ENCODE results near the gene SLC6A12. TPM values are rescaled to one million over a fixed set of nuclear protein-coding genes. Genes with fewer than 3 reads are reported as not detected.

Gene SLC6A12
- total RNA-seq, 2 experiments from 2014 or later, result not detected

GRCh38 chr12:167959-168600, 45.9 kb downstream of the SLC6A12 start:
- TF ChIP-seq CTCF (IDR thresholded peaks at IDR 0.05), result no peak
- intact Hi-C loops (cut with micrococcal nuclease), result no loop called here
- Mint-ChIP-seq H3K27me3 (no peaks in the 10 kb centered on the region), H3K4me3 (no peak overlapping the region), H3K36me3 (ENCODE audit: low read depth) (no peaks in the 10 kb centered on the region), H3K4me1 (ENCODE audit: low read depth) (peaks cover 14% of the 10 kb centered on the region), H3K9me3 (no peaks in the 10 kb centered on the region), H3K27ac (no peak overlapping the region)
- ChIA-PET POLR2A (no interaction called here), CTCF (no interaction called here)
- DNase-seq, result no peak
- no peak for ATAC-seq

- Mint-ChIP-seq H3K4me1 (ENCODE audit: low read depth) (peaks cover 14% of the 10 kb centered on the region), H3K27me3 (no peaks in the 10 kb centered on the region), H3K4me3 (no peak overlapping the region), H3K9me3 (no peaks in the 10 kb centered on the region), H3K36me3 (ENCODE audit: low read depth) (no peaks in the 10 kb centered on the region), H3K27ac (no peak overlapping the region)
- ChIA-PET POLR2A (no interaction called here), CTCF (no interaction called here)
- ATAC-seq (no peak), DNase-seq (no peak)
- TF ChIP-seq CTCF (IDR thresholded peaks at IDR 0.05), result no peak
- intact Hi-C loops (cut with micrococcal nuclease), result no loop called here
Observed at GRCh38 chr12:166425-167075, 47.4 kb downstream of the SLC6A12 start.

GRCh38 chr12:165862-166368, 48.0 kb downstream of the SLC6A12 start:
- CTCF ChIA-PET, result no interaction called here
- POLR2A ChIA-PET, result no interaction called here
- H3K4me1 Mint-ChIP-seq (ENCODE audit: low read depth), result peaks cover 14% of the 10 kb centered on the region
- ATAC-seq, result no peak
- H3K4me3 Mint-ChIP-seq, result no peak overlapping the region
- no peak for DNase-seq
- H3K36me3 Mint-ChIP-seq (ENCODE audit: low read depth), result no peaks in the 10 kb centered on the region
- H3K9me3 Mint-ChIP-seq, result no peaks in the 10 kb centered on the region
- intact Hi-C loops (cut with micrococcal nuclease), result no loop called here
- no peak for TF ChIP-seq CTCF (IDR thresholded peaks at IDR 0.05)
- no peak overlapping the region for H3K27ac Mint-ChIP-seq
- no peaks in the 10 kb centered on the region for H3K27me3 Mint-ChIP-seq

GRCh38 chr12:164207-164606, 49.8 kb downstream of the SLC6A12 start:
- H3K36me3 Mint-ChIP-seq (ENCODE audit: low read depth), result no peaks in the 10 kb centered on the region
- peaks cover 8% of the 10 kb centered on the region for H3K4me1 Mint-ChIP-seq (ENCODE audit: low read depth)
- H3K27ac Mint-ChIP-seq, result no peak overlapping the region
- intact Hi-C loops (cut with micrococcal nuclease), result no loop called here
- no peak for DNase-seq
- POLR2A ChIA-PET, result no interaction called here
- no peak for TF ChIP-seq CTCF (IDR thresholded peaks at IDR 0.05)
- H3K9me3 Mint-ChIP-seq, result no peaks in the 10 kb centered on the region
- no peaks in the 10 kb centered on the region for H3K27me3 Mint-ChIP-seq
- no peak for ATAC-seq
- CTCF ChIA-PET, result no interaction called here
- no peak overlapping the region for H3K4me3 Mint-ChIP-seq

GRCh38 chr12:163406-163986, 50.5 kb downstream of the SLC6A12 start:
- POLR2A ChIA-PET, result no interaction called here
- CTCF ChIA-PET, result no interaction called here
- H3K4me3 Mint-ChIP-seq, result no peak overlapping the region
- TF ChIP-seq CTCF (IDR thresholded peaks at IDR 0.05), result no peak
- ATAC-seq (no peak), DNase-seq (no peak)
- H3K36me3 Mint-ChIP-seq (ENCODE audit: low read depth), result no peaks in the 10 kb centered on the region
- no peaks in the 10 kb centered on the region for H3K27me3 Mint-ChIP-seq
- H3K27ac Mint-ChIP-seq, result no peak overlapping the region
- H3K4me1 Mint-ChIP-seq (ENCODE audit: low read depth), result peaks cover under 1% of the 10 kb centered on the region
- intact Hi-C loops (cut with micrococcal nuclease), result no loop called here
- H3K9me3 Mint-ChIP-seq, result no peaks in the 10 kb centered on the region

Data from activated CD8-positive, alpha-beta T cell treated with anti-CD3 and anti-CD28 coated beads for 36 hours (primary cell).